Tibial nerve (tissue), 4 donors: ENCODE measurements around the gene MOGAT1. TPM values are rescaled to one million over a fixed set of nuclear protein-coding genes. Genes with fewer than 3 reads are reported as not detected.
"Not testable (repeated sequence)": the region's sequence is repeated elsewhere in the genome, so short reads cannot be mapped to it uniquely, and the experiment has no call there.

Experiments
- DNase-seq, 2 donors: peaks; one replicate each; pipeline ENCODE4 v3.0.0-alpha.2; 2019; ENCODE audit warnings: low spot score in 2 of 2
- H3K27ac ChIP-seq, 4 donors: fragments of 200-600 bp; sonication (generic) in 3 of 4; one replicate each; pipeline ENCODE4 v1.5.1; 2017 to 2019; ENCODE audit warnings: mild to moderate bottlenecking in 1 of 4
- H3K27me3 ChIP-seq, 2 donors: fragments of 200-600 bp; sonication (generic) in 1 of 2; one replicate each; pipeline versions ENCODE4 v1.5.1 to v1.6.0; 2017 to 2019
- H3K36me3 ChIP-seq, 3 donors: fragments of 200-600 bp; sonication (generic); one replicate each; pipeline ENCODE4 v1.5.1; 2018 to 2019
- H3K4me1 ChIP-seq, 4 donors: fragments of 200-600 bp; sonication (generic) in 3 of 4; one replicate each; pipeline ENCODE4 v1.5.1; 2017 to 2019
- H3K4me3 ChIP-seq, 4 donors: fragments of 200-600 bp; sonication (generic) in 3 of 4; one replicate each; pipeline ENCODE4 v1.5.1; 2017 to 2019; ENCODE audit warnings: mild to moderate bottlenecking in 1 of 4, moderate library complexity in 1 of 4
- H3K9me3 ChIP-seq, 4 donors: fragments of 200-600 bp; sonication (generic) in 3 of 4; one replicate each; pipeline ENCODE4 v1.5.1; 2017 to 2019
- EP300 ChIP-seq, 2 donors: sonication (generic); formaldehyde crosslinking; IDR thresholded peaks; one replicate each; pipeline ENCODE4 v1.6.1; 2017; ENCODE audit warnings: antibody characterized with exemption in 2 of 2, mild to moderate bottlenecking in 1 of 2
- POLR2A ChIP-seq, 2 donors: fragments of 450-650 bp; IDR thresholded peaks; one replicate each; pipeline ENCODE4 v1.6.1; 2017; ENCODE audit warnings: antibody characterized with exemption in 2 of 2, mild to moderate bottlenecking in 2 of 2, moderate library complexity in 2 of 2
- WGBS, 2 donors: methylation state at CpG; one replicate each; pipeline ENCODE4 v1.1.5; 2018; 5-methylcytosine and 5-hydroxymethylcytosine counted together
- total RNA-seq, 4 donors: library from RNA; depleted of rRNA; stranded (reverse); fragments of >200 nt; gene quantifications; one replicate each; pipeline ENCODE4 v1.1.0, GENCODE V29; 2016
- TF ChIP-seq, protein P1 (sequence below), 5 experiments: fragments of 200-600 bp in 3 of 5; fragments of 450-650 bp in 2 of 5; sonication (generic) in 3 of 5; IDR thresholded peaks; one replicate each; pipeline ENCODE4 v1.5.1; 2016 to 2019; ENCODE audit warnings: antibody characterized with exemption in 5 of 5, mild to moderate bottlenecking in 3 of 5, moderate library complexity in 2 of 5

MOGAT1 gene
- total RNA-seq, 4 donors from 2014 or later = not detected

- TF ChIP-seq POLR2A (IDR thresholded peaks at IDR 0.05) = no peak
- no peak overlapping the region for H3K27ac ChIP-seq
- no peaks in the 10 kb centered on the region for H3K9me3 ChIP-seq
- no peak for DNase-seq
- H3K4me3 ChIP-seq = no peak overlapping the region
- WGBS, 2 donors = 76 to 84% methylated on average over 9 of the region's 9 CpGs
- no peaks in the 10 kb centered on the region for H3K36me3 ChIP-seq
- peaks cover 0 to 5% (median 0%) of the 10 kb centered on the region in 4 donors for H3K4me1 ChIP-seq
- H3K27me3 ChIP-seq = no peaks in the 10 kb centered on the region
These were observed 44.3 kb downstream of the MOGAT1 start for GRCh38 chr2:222715742-222716141.

DNA sequence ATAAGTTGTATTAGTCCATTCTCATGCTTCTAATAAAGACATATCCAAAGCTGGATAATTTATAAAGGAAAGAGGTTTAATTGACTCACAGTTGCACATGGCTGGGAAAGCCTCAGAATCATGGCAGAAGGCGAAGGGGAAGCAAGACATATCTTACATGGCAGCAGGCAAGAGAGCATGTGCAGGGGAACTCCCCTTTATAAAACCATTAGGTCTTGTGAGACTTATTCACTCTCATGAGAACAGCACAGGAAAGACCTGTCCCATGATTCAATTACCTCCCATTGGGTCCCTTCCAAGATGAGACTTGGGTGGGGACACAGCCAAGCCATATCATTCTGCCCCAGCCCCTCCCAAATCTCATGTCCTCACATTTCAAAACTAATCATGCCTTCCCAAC, 48.3 kb downstream of the MOGAT1 start:
- not testable (repeated sequence) for H3K9me3 ChIP-seq, H3K36me3 ChIP-seq, DNase-seq, H3K4me3 ChIP-seq, H3K4me1 ChIP-seq, H3K27me3 ChIP-seq, H3K27ac ChIP-seq
- WGBS, 2 donors = 94 to 97% methylated on average over 1 of the region's 1 CpG

GRCh38 chr2:222721597-222721996, 50.1 kb downstream of the MOGAT1 start:
- H3K9me3 ChIP-seq, DNase-seq, H3K27me3 ChIP-seq, H3K36me3 ChIP-seq, H3K27ac ChIP-seq, H3K4me1 ChIP-seq, H3K4me3 ChIP-seq: not testable (repeated sequence)
- WGBS, 2 donors = 89 to 98% methylated on average over 2 of the region's 2 CpGs

DNA sequence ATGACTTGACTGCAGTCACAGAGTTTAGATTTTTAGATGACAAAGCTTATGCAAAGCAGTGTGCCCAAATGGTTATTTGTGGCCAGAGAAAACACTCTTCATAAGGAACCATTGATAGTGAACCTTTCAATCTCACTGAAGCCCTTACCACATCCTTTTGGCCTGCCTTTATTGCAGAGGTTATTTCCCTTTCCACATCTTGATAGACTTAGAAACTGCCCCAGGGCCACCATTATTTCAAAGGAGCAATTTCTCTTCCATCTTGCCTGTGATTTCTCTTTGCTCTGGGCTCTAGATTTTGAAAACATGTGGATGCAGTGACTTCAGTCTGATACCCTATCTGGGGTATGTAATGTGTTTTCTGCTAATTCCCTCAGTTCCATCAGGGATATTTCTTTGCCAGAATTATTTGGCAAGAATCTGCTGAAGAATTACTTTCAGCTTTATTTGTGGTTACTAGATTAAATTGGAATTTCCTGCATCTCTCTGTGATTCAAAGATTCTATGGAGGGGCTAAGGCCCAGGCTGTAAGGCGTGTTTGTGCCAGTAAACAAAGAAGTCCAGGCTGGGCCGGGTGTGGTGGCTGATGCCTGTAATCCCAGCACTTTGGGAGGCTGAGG, 51.0 kb downstream of the MOGAT1 start:
- Histone ChIP-seq H3K4me1 (no peaks in the 10 kb centered on the region), H3K27me3 (no peaks in the 10 kb centered on the region), H3K27ac (no peak overlapping the region), H3K4me3 (no peak overlapping the region), H3K9me3 (no peaks in the 10 kb centered on the region), H3K36me3 (no peaks in the 10 kb centered on the region)
- no peak for TF ChIP-seq EP300 (IDR thresholded peaks at IDR 0.05)
- no peak for TF ChIP-seq POLR2A (IDR thresholded peaks at IDR 0.05)
- TF ChIP-seq, protein P1, sequence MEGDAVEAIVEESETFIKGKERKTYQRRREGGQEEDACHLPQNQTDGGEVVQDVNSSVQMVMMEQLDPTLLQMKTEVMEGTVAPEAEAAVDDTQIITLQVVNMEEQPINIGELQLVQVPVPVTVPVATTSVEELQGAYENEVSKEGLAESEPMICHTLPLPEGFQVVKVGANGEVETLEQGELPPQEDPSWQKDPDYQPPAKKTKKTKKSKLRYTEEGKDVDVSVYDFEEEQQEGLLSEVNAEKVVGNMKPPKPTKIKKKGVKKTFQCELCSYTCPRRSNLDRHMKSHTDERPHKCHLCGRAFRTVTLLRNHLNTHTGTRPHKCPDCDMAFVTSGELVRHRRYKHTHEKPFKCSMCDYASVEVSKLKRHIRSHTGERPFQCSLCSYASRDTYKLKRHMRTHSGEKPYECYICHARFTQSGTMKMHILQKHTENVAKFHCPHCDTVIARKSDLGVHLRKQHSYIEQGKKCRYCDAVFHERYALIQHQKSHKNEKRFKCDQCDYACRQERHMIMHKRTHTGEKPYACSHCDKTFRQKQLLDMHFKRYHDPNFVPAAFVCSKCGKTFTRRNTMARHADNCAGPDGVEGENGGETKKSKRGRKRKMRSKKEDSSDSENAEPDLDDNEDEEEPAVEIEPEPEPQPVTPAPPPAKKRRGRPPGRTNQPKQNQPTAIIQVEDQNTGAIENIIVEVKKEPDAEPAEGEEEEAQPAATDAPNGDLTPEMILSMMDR (IDR thresholded peaks at IDR 0.05) = no peak
- DNase-seq = no peak
- 54 to 58% methylated on average over 2 of the region's 2 CpGs for WGBS, 2 donors

DNA sequence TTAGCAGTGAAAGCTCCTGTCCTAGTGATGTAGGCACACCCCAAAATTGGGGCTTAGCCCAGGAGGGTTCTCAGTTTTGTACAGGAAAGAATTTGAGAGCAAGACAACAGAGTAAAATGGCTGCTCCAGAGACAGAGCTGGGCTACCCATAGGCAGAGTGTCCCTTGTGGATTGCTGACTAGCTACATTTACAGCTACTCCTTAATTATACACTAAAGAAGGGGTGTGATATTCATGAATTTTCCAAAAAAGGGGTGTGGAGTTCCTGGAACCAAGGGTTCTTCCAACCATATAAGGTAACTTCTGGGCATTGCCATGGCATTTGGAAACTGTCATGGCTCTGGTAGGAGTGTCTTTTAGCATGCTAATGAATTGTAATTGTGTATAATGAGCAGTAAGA, 52.8 kb downstream of the MOGAT1 start:
- no peak overlapping the region for H3K27ac ChIP-seq
- H3K9me3 ChIP-seq = no peaks in the 10 kb centered on the region
- no peak overlapping the region for H3K4me3 ChIP-seq
- no peak for DNase-seq
- no peaks in the 10 kb centered on the region for H3K36me3 ChIP-seq
- no peaks in the 10 kb centered on the region for H3K27me3 ChIP-seq
- H3K4me1 ChIP-seq = no peaks in the 10 kb centered on the region
- TF ChIP-seq EP300 (IDR thresholded peaks at IDR 0.05) = no peak

- 84 to 94% methylated on average over 3 of the region's 3 CpGs for WGBS, 2 donors
- Histone ChIP-seq H3K4me3 (no peak overlapping the region), H3K4me1 (peaks cover 0 to 6% (median 0%) of the 10 kb centered on the region in 4 donors), H3K27ac (no peak overlapping the region), H3K27me3 (no peaks in the 10 kb centered on the region), H3K9me3 (no peaks in the 10 kb centered on the region), H3K36me3 (no peaks in the 10 kb centered on the region)
- TF ChIP-seq EP300 (IDR thresholded peaks at IDR 0.05) (no peak), POLR2A (IDR thresholded peaks at IDR 0.05) (no peak)
- TF ChIP-seq, protein P1 (IDR thresholded peaks at IDR 0.05) = no peak
- DNase-seq = no peak
These were observed 57.2 kb downstream of the MOGAT1 start for GRCh38 chr2:222728621-222729020.

GRCh38 chr2:222730366-222730999, 59.0 kb downstream of the MOGAT1 start:
- H3K4me3 ChIP-seq = no peak overlapping the region
- H3K36me3 ChIP-seq = no peaks in the 10 kb centered on the region
- TF ChIP-seq EP300 (IDR thresholded peaks at IDR 0.05) (no peak), POLR2A (IDR thresholded peaks at IDR 0.05) (no peak)
- TF ChIP-seq, protein P1 (IDR thresholded peaks at IDR 0.05) = no peak
- peaks cover 0 to 19% (median 0%) of the 10 kb centered on the region in 4 donors for H3K4me1 ChIP-seq
- no peak overlapping the region for H3K27ac ChIP-seq
- 57 to 67% methylated on average over 5 of the region's 5 CpGs for WGBS, 2 donors
- DNase-seq = no peak
- H3K27me3 ChIP-seq = no peaks in the 10 kb centered on the region
- no peaks in the 10 kb centered on the region for H3K9me3 ChIP-seq
